HG03196 (cell line): ENCODE results near the gene GGTA1.

ENCODE experiments used
- ATAC-seq: cut with Tn5 transposase; IDR thresholded peaks from one replicate; pipeline ENCODE4 v1.9.1; 2021; ENCODE audit not compliant: unreplicated experiment

Gene GGTA1

DNA sequence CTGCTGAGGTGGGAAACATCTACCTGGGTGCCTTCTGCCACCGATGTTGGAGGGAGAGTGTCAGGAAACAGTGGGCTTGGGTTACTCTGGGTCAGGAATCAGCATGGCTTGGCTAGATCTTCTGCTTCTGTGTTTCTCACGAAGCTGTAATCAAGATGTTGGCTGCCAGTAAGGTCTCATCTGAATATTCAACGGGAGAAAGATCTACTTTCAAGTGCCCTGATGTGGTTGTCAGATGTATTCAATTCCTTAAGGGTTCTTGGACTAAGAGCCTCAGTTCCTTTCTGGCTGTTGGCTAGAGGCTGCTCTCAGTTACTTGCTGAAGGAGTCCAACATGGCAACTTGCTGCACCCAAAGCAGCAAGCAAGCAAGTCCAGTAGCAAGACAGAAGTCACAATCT, 87.7 kb downstream of the GGTA1 start:
- ATAC-seq: no peak

GRCh38 chr9:121405899-121406298, 93.7 kb downstream of the GGTA1 start:
- no peak for ATAC-seq
